HG03039 (cell line): Measurements from ENCODE around the gene SPC25.
A peak's percentile ranks its signal among the peaks of the same experiment; 100 is the strongest.
"Not testable (repeated sequence)": the region's sequence is repeated elsewhere in the genome, so short reads cannot be mapped to it uniquely, and the experiment has no call there.

ENCODE experiments used
- ATAC-seq: cut with Tn5 transposase; IDR thresholded peaks from one replicate; pipeline ENCODE4 v1.9.1; 2021; ENCODE audit warnings: mild to moderate bottlenecking, moderate library complexity; ENCODE audit not compliant: unreplicated experiment

SPC25 gene, protein sequence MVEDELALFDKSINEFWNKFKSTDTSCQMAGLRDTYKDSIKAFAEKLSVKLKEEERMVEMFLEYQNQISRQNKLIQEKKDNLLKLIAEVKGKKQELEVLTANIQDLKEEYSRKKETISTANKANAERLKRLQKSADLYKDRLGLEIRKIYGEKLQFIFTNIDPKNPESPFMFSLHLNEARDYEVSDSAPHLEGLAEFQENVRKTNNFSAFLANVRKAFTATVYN

DNA sequence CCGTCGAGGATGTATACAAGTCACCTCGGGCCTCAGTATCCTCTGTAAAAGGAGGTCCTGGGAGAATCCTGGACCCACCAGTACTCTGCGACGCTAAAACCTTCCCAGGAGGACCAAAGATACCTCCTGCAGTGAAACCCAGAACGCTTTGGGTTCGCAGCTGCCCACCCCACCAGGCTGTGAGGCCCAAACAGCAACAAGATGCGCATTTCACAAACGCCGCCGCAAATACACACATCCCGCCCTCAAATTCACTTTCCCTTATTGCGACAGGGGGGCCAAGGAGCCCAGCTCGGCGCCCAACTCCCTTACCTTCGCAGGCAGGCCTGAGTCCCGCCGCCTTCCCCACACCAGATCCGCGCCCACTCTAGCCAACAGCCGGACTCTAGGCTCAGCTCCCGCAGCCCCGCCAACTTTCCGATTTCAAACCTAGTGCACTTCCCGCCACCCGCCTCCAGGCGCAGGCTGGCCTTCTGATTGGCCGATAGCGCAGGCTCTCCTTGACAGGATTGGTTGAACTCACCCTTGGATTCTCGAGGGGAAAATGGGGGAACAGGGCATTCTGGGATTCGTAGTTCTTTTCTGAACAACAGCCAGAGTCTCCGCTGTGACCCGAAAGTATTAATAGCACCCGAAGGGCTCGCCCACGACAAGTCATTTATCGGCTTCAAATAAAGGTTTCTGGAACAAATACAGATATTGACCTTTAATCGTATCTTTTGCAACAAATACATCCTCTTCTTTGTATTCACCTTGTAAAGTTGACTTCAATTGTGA is at the start of gene SPC25:
TSS of gene SPC25 (minus strand) at position 425 of the 777 bp plus-strand sequence. CDS start 911 bp downstream, outside the sequence.
- peak; percentile 99 for ATAC-seq

DNA sequence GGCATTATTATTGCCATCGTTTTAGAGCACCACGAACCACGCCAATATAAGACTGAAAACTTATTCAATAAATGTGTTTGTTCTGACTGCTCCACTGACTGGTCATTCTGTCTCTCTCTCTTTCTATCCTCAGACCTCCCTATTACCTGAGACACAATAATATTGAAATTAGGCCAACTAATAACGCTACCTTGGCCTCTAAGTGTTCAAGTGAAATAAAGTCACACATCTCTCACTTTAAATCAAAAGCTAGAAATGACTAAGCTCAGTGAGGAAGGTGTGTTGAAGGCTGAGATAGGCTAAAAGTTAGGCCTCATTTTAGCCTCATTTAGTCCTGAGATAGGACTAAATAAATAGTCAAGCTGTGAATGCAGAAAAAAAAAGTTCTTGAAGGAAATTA is 49.7 kb upstream of the SPC25 start:
- peak; percentile 86 for ATAC-seq

DNA sequence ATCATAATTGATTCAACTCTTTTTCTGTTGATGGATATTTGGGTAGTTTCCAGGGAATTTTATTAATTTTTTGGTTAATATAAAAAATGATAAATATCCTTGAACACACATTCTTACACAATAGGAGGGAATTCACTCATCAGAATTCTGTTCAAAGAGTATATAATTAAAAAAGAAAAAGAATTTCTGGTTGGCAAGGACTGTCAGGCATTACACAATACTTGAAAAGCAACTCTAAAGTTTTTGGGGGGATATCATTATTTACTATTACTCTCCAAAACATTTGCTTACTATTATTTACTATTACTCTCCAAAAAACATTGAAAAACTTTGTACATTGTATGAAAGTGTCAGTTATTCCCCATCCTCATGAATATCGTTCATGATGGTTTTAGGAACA is 48.8 kb upstream of the SPC25 start:
- ATAC-seq, result no peak

DNA sequence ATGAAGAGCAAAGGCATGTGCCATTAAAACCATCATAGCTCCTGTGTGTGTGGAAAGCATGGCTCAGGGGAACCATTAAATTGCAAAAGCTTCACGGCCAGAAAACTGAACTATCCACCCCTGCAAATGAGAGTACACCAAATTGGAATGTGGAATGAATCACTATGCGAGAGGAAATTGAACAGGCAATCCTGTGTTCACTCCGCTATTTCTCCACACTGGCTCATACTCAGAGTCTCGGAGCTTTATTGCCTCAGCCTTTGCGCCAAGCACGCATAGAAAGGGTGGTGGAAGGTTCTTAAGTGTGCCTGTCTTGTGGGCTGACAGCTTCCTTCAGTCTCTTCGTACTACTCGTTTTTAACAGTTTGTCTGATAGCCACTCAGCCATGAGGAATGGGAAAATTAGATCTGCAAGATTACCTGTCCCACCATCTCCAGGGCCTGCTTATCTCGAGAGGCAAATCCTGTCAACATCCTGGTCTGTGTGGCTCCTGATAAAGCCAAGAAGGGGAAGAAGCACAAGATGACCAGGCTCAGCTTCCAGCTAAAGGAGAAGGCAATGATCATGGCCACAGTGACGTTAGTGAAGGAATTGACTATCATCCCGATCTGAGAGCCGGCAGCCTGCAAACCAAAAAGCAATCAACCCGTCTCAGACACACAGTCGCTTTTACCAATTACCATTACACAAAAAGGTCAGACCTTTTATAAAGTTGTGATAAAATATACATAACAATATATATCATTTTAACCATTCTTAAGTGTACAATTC is 45.8 kb upstream of the SPC25 start:
- no peak for ATAC-seq

GRCh38 chr2:168934826-168935225 is 44.6 kb upstream of the SPC25 start:
- no peak for ATAC-seq

DNA sequence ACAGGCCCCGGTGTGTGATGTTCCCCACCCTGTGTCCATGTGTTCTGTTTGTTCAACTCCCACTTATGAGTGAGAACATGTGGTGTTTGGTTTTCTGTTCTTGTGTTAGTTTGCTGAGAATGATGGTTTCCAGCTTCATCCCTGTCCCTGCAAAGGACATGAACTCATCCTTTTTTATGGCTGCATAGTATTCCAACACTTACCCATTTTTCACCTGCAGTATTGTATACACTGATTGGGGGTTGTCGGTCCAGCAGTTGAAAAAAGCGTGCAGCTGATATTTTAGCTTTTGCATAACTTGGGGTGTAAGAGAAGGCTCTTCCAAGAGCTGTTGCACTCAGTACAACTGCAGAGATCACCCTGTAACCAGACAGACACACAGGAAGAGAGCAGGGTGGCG is 41.9 kb upstream of the SPC25 start:
- ATAC-seq, result not testable (repeated sequence)

- ATAC-seq, result no peak
Observed at GRCh38 chr2:168930242-168930641, 40.0 kb upstream of the SPC25 start.

GRCh38 chr2:168929031-168929430 is 38.8 kb upstream of the SPC25 start:
- no peak for ATAC-seq

DNA sequence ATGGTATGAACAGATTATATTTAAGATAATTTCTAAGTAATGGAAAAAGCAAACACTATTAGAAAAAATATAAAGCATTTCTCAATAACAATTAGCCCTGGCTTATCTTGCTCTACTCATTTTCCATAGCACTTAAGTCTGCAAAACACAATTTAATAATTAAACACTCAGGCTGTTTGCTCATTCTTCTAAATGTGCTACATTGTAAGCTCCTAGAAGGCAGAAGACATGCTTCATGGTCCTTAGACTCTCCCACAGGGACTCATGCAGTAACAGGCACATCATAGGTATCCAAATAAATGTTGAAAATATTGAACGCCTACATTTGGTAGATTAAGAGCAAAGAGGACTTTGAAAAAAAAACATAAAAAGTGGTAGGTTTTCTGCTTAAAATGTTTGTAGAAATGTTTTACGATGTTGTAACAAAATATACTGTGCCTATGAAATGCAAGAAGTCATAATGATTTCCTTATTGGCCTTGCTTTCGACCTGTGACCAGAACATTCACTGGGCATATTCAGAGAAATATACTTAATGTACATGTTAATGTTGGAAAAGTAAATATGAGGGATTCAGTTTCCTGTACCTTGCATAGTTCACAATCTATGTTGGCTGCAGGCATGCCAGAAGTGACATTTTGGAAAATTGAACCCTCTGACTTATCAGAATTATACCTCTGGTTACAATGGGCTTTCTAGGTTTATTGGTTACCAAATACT is 38.0 kb upstream of the SPC25 start:
- no peak for ATAC-seq

DNA sequence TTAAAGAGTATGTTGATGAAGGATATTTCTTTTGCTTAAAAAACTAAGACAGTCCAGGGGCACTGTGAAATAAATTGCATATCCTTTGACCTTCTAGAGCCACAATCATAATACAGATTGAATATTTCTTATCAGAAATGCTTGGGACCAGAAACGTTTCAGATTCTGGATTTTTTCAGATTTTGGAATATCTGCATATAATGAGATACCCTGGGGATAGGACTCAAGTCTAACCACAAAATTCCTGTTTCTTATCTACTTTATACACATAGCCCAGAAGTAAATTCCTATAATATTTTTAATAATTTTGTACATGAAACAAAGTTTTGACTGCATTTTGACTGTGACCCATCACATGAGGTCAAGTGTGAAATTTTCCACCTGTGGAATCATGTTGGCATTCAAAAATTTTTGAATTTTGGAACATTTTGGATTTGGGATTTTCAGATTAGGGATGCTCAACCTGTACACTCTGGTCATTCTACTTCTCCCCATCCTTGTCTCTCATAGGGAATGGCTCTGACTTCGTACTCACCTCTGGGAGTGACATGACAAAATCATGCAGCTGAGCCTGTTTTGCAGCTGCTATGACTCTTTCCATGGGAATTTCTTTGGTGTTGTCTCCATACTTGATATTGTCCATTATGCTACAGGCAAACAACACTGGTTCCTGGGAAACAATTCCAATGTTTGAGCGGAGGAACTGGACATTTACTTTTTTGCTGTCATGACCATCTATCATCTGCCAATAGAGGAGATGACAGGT is 36.6 kb upstream of the SPC25 start:
- no peak for ATAC-seq

DNA sequence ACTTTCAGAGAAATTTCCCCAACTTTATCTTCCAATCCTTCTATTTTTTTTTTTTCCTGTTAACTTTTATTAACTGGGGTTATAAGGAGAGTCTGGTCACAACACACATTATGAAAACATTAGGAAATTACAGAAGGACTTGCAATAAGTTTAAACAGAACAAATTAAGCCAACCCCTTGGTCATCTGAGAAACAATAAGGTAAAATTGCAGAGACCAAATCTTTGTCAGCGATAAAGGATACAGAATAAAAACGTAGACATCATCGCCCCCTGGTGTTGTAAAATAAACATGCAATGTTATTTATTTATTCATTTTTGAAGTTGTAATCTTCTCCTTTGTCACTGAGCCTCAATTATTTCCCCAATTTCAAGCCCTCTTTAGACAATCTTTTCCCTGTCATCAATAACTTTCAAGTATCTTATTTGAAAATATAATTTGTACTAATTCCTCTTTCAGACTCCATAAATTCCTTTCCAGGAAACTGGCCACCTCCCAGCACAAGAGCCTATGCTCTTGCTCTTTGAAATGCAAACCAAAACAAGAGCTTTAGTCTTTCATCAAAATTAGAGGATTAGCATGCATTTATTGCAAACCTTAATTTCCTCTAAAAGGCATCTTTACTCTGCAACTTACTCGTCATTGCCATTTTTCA is 30.4 kb upstream of the SPC25 start:
- ATAC-seq, result no peak

GRCh38 chr2:168916331-168916675 is 26.1 kb upstream of the SPC25 start:
- no peak for ATAC-seq

DNA sequence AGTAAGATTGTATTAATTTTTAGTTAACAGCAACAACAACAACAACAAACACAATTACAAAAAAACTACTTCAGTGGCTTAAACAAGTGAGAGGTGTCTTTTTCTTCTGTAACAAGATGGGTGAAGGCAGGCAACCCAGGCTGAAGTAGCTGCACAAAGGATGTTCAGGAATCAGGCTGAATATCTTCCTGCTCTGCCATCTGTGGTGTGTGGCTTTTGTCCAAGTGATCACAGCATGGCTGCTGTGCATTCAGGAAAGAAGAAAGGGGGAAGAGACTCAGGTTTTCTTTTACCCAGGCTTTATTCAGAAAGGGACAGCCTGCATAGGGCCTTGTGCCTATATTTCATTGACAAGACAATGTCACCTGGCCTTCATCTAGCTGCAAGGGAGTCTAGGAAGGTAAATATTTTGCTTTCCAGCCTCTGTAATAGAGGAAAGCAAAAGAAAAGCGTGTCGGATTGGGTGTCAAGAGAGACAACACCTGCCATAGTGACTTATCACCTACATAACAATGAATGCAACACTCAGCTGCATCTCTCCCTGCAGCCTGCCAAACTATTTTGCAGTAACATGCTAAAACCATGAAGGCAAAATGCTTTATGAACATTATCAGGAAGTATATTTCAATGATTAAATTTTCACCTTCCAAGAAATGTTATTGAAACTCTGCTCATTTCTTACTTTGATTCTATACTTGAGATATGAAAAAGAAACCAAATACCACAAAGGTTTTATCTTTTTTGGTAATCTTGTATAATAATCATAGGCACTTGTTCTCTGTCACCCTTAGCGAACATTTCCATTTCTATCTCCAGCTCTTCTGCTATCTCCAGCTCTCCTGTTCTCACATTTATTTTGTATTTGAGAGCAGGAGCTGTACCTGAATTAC is 25.5 kb upstream of the SPC25 start:
- ATAC-seq, result no peak

DNA sequence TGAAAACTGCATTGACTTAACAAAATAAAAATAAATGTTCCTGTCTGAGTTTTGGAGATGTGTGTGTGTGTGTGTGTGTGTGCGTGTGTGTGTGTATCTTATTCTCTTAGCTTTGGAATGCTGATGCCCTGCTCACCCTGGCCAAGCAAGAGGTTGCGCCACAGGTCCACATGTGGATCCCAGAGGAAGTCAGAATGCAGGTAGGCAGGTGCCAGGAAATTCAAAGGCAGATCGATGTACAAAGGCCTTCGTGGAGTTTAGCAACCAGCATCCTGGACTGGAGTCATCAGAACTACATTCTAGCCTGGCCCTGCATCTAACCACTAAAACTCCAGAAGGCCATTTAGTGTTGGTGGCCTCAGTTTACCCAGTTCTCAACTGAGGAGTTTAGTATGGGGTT is 23.3 kb upstream of the SPC25 start:
- ATAC-seq, result no peak

DNA sequence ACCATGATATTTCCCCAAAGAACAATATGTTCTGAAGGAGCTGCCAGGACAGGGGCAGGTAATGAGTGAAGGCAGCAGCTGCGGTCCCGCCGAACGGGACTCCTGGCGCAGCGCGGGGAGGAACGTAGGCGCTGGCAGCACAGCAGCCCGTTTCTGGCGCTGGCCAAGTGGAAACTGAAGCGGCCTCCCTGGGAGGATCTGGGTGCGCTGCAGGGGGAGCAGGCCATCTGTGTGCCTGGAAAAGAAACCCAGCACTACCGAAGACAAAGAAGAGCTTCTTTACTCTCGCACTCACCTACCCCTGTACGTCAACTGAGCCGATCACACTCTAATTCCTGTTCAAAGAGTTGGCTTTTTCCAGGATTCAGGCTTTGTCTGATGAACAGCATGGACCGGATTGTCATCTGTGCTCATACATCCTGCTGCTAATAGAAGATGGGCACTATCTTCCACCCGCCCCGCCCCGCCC is 22.7 kb upstream of the SPC25 start:
- ATAC-seq, result no peak

DNA sequence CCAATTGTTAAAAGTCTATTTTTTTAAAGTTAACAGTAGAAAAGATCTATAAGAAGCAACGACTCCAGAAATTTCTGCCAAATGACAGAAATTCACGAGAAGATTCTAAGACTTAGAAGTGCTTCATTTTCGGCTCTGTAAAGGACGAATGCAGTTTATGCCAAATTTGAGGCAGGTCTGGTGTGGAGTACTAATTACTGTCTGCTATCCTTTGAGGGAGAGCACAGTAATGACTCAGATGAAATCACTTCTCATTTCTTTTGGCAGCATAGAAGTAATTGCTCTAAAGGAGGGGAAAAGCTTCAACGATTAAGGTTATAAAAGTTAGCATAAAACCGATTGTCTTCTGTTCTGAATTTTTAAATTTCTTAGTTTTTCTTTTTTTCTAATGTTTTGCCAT is 22.2 kb upstream of the SPC25 start:
- no peak for ATAC-seq

DNA sequence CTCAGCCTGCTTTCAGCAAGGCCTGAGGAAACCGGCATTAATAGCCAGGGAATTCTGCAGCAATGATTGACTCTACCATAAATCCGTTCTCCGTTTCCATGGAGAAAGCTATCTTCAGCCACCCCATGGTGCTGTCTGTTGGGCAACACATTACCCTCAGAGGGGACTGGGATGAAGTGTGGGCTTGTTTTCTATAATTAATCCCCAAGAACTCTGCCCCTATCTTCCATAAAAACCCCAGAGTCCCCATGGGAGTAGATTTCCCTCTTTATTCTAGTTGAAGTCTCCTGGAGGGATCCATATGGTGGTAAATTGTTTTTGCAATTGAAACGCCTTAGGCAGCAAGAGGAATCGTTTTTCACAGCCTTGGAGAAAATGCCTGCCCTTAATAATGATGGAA is 20.1 kb upstream of the SPC25 start:
- no peak for ATAC-seq

- no peak for ATAC-seq
Observed at GRCh38 chr2:168907940-168908662, 17.9 kb upstream of the SPC25 start.
